ENCODE data around the gene DOCK3. TPM values are rescaled to one million over a fixed set of nuclear protein-coding genes. Genes with fewer than 3 reads are reported as not detected.
"Not testable (repeated sequence)": the region's sequence is repeated elsewhere in the genome, so short reads cannot be mapped to it uniquely, and the experiment has no call there.

Gene DOCK3
- total and polyA plus RNA-seq, 10 donors = 0.08 to 2.1 (median 0.44) TPM

- TF ChIP-seq POLR2A (IDR thresholded peaks at IDR 0.05) (no peak), CTCF (IDR thresholded peaks at IDR 0.05 in 8 of 11, conservative IDR thresholded peaks at IDR 0.05 in 3 of 11) (no peak), POLR2AphosphoS5 (IDR thresholded peaks at IDR 0.05) (no peak)
- no peaks in the 10 kb centered on the region for H3K27me3 ChIP-seq (replicated peaks in 1 of 7)
- intact Hi-C loops (cut with DNase I; ENCODE audit: low total_unique reads) = no loop called here
- H3K9me3 ChIP-seq = peaks cover 0 to 5% (median 0%) of the 10 kb centered on the region in 8 donors
- H3K4me3 ChIP-seq = no peak overlapping the region
- DNase-seq = no peak
- H3K36me3 ChIP-seq = no peaks in the 10 kb centered on the region
- no peaks in the 10 kb centered on the region for H3K4me1 ChIP-seq
- H3K27ac ChIP-seq = no peak overlapping the region
- WGBS, 5 donors = 74 to 90% (median 86%) methylated on average over 9 of the region's 9 CpGs
Measured at GRCh38 chr3:51362476-51362875, 687.7 kb downstream of the DOCK3 start.

- intact Hi-C loops (cut with DNase I; ENCODE audit: low total_unique reads); H3K27ac ChIP-seq; H3K9me3 ChIP-seq; DNase-seq; H3K36me3 ChIP-seq; H3K4me3 ChIP-seq; H3K4me1 ChIP-seq: not testable (repeated sequence)
- WGBS, 5 donors = 88 to 96% (median 89%) methylated on average over 7 to 8 of the region's 8 CpGs
- peaks cover 0 to 22% (median 0%) of the 10 kb centered on the region in 7 donors for H3K27me3 ChIP-seq (replicated peaks in 1 of 7)
Measured at GRCh38 chr3:51368276-51368675, 693.5 kb downstream of the DOCK3 start.

- no peak overlapping the region for H3K27ac ChIP-seq
- intact Hi-C loops (cut with DNase I; ENCODE audit: low total_unique reads) = no loop called here
- DNase-seq = no peak
- H3K27me3 ChIP-seq (replicated peaks in 1 of 7) = peaks cover 0 to 30% (median 0%) of the 10 kb centered on the region in 7 donors
- H3K9me3 ChIP-seq = peaks cover 0 to 4% (median 0%) of the 10 kb centered on the region in 8 donors
- no peaks in the 10 kb centered on the region for H3K4me1 ChIP-seq
- H3K36me3 ChIP-seq = no peaks in the 10 kb centered on the region
- WGBS, 5 donors = 20 to 33% (median 26%) methylated on average over 4 of the region's 4 CpGs
- TF ChIP-seq CTCF (IDR thresholded peaks at IDR 0.05 in 8 of 11, conservative IDR thresholded peaks at IDR 0.05 in 3 of 11) (peak in 10 of 11 experiments; percentile 29 to 71 (median 60)), POLR2A (IDR thresholded peaks at IDR 0.05) (no peak)
- H3K4me3 ChIP-seq = no peak overlapping the region
Measured at GRCh38 chr3:51371943-51372557, 697.3 kb downstream of the DOCK3 start.

GRCh38 chr3:51373658-51374421 lies 699.1 kb downstream of the DOCK3 start:
- intact Hi-C loops (cut with DNase I; ENCODE audit: low total_unique reads) = no loop called here
- WGBS, 5 donors = 79 to 88% (median 81%) methylated on average over 5 of the region's 5 CpGs
- no peak for DNase-seq
- Histone ChIP-seq H3K9me3 (no peaks in the 10 kb centered on the region), H3K27ac (no peak overlapping the region), H3K4me1 (peaks cover 0 to 3% (median 0%) of the 10 kb centered on the region in 6 donors), H3K27me3 (replicated peaks in 1 of 7) (peaks cover 0 to 21% (median 0%) of the 10 kb centered on the region in 7 donors), H3K4me3 (no peak overlapping the region), H3K36me3 (no peaks in the 10 kb centered on the region)
- TF ChIP-seq CTCF (IDR thresholded peaks at IDR 0.05 in 8 of 11, conservative IDR thresholded peaks at IDR 0.05 in 3 of 11) (no peak), POLR2A (IDR thresholded peaks at IDR 0.05) (no peak), POLR2AphosphoS5 (IDR thresholded peaks at IDR 0.05) (no peak)

Measured in spleen (tissue), 11 donors.